Sigmoid colon (tissue), 7 donors: ENCODE data around the gene PTPN14. TPM values are rescaled to one million over a fixed set of nuclear protein-coding genes. Genes with fewer than 3 reads are reported as not detected.
"Not testable (repeated sequence)": the region's sequence is repeated elsewhere in the genome, so short reads cannot be mapped to it uniquely, and the experiment has no call there.

ENCODE experiments used
- DNase-seq: peaks from one replicate; pipeline ENCODE4 v3.0.0-alpha.2; 2019
- H3K27ac ChIP-seq, 4 donors: fragments of 200-600 bp; sonication (generic); one replicate each; pipeline ENCODE4 v1.5.1; 2016 to 2019; ENCODE audit warnings: mild to moderate bottlenecking in 1 of 4
- H3K27me3 ChIP-seq, 3 donors: fragments of 200-600 bp; sonication (generic); one replicate each; pipeline ENCODE4 v1.5.1; 2019; ENCODE audit warnings: mild to moderate bottlenecking in 1 of 3
- H3K36me3 ChIP-seq, 4 donors: fragments of 200-600 bp; sonication (generic); one replicate each; pipeline ENCODE4 v1.5.1; 2016 to 2019
- H3K4me1 ChIP-seq, 4 donors: fragments of 200-600 bp; sonication (generic); one replicate each; pipeline ENCODE4 v1.5.1; 2017 to 2019
- H3K4me3 ChIP-seq, 4 donors: fragments of 200-600 bp; sonication (generic); one replicate each; pipeline ENCODE4 v1.5.1; 2017 to 2019; ENCODE audit warnings: mild to moderate bottlenecking in 2 of 4, moderate library complexity in 1 of 4
- H3K9me3 ChIP-seq, 4 donors: fragments of 200-600 bp in 3 of 4; sonication (generic) in 3 of 4; one replicate each; pipeline versions ENCODE4 v1.5.1 to v1.6.1; 2013 to 2019
- EP300 ChIP-seq, 4 donors: sonication (generic); formaldehyde crosslinking; IDR thresholded peaks; one replicate each; pipeline ENCODE4 v1.6.1; 2017; ENCODE audit warnings: antibody characterized with exemption in 4 of 4
- POLR2A ChIP-seq, 2 donors: fragments of 450-650 bp; IDR thresholded peaks; one replicate each; pipeline ENCODE4 v1.6.1; 2016; ENCODE audit warnings: antibody characterized with exemption in 2 of 2, mild to moderate bottlenecking in 2 of 2, moderate library complexity in 2 of 2
- POLR2AphosphoS5 ChIP-seq, 4 donors: sonication (generic); formaldehyde crosslinking; IDR thresholded peaks; one replicate each; pipeline ENCODE4 v1.6.1; 2017; ENCODE audit warnings: antibody characterized with exemption in 4 of 4
- WGBS, 2 donors: extraction: QIAGEN DNeasy Blood & Tissue Kit; methylation state at CpG; one replicate each; pipeline ENCODE4 v1.1.7; 2013; 5-methylcytosine and 5-hydroxymethylcytosine counted together
- intact Hi-C: fragments of 100-400 bp; cut with DNase I; formaldehyde crosslinking; loops from one replicate; pipeline ENCODE4 v1.15.1; 2023
- polyA plus RNA-seq, 3 donors: library from polyadenylated mRNA; stranded (reverse); fragments of 200-250 nt; gene quantifications; one replicate each; pipeline ENCODE4 v1.2.3, GENCODE V29; 2013
- total RNA-seq, 4 donors: library from RNA; depleted of rRNA; stranded (reverse); fragments of >200 nt; gene quantifications; one replicate each; pipeline ENCODE4 v1.1.0, GENCODE V29; 2016
- TF ChIP-seq, protein P1 (sequence below), 4 experiments: fragments of 450-650 bp in 3 of 4; fragments of 200-600 bp in 1 of 4; IDR thresholded peaks; one replicate each; pipeline ENCODE4 v1.5.1; 2016 to 2019; ENCODE audit warnings: antibody characterized with exemption in 4 of 4, mild to moderate bottlenecking in 3 of 4, moderate library complexity in 2 of 4
- donor health status: healthy with polysubstance abuse.
- donor health status: Bipolar disorder and iron deficiency.
- donor health status: healthy.

PTPN14 gene
- total and polyA plus RNA-seq, 7 donors = 0.46 to 35.5 (median 20.1) TPM

DNA sequence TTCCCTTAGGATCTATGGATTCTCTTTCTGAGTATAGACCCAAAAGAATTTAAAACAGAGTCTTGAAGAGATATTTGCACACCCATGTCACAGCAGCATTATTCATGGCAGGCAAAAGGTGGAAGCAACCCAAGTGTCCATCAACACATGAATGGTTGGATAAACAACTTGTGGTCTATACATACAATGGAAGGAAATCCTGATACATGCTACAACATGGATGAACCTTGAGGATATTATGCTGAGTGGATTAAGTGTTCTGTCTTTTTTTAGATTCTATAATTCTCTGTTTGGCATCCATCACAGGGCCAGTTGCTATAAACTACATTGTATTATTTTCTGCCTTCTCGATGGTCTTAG is 39.8 kb downstream of the PTPN14 start:
- no peak overlapping the region for H3K4me3 ChIP-seq
- WGBS, 2 donors = 77 to 96% methylated on average over 1 of the region's 1 CpG
- DNase-seq = no peak
- peaks cover 0 to 38% (median 25%) of the 10 kb centered on the region in 4 donors for H3K4me1 ChIP-seq
- no peaks in the 10 kb centered on the region for H3K27me3 ChIP-seq
- H3K27ac ChIP-seq = no peak overlapping the region
- H3K9me3 ChIP-seq = no peaks in the 10 kb centered on the region
- no peaks in the 10 kb centered on the region for H3K36me3 ChIP-seq
- TF ChIP-seq EP300 (IDR thresholded peaks at IDR 0.05) (no peak), POLR2AphosphoS5 (IDR thresholded peaks at IDR 0.05) (no peak), POLR2A (IDR thresholded peaks at IDR 0.05) (no peak)
- TF ChIP-seq, protein P1, sequence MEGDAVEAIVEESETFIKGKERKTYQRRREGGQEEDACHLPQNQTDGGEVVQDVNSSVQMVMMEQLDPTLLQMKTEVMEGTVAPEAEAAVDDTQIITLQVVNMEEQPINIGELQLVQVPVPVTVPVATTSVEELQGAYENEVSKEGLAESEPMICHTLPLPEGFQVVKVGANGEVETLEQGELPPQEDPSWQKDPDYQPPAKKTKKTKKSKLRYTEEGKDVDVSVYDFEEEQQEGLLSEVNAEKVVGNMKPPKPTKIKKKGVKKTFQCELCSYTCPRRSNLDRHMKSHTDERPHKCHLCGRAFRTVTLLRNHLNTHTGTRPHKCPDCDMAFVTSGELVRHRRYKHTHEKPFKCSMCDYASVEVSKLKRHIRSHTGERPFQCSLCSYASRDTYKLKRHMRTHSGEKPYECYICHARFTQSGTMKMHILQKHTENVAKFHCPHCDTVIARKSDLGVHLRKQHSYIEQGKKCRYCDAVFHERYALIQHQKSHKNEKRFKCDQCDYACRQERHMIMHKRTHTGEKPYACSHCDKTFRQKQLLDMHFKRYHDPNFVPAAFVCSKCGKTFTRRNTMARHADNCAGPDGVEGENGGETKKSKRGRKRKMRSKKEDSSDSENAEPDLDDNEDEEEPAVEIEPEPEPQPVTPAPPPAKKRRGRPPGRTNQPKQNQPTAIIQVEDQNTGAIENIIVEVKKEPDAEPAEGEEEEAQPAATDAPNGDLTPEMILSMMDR (IDR thresholded peaks at IDR 0.05) = no peak
- intact Hi-C loops = no loop called here

DNA sequence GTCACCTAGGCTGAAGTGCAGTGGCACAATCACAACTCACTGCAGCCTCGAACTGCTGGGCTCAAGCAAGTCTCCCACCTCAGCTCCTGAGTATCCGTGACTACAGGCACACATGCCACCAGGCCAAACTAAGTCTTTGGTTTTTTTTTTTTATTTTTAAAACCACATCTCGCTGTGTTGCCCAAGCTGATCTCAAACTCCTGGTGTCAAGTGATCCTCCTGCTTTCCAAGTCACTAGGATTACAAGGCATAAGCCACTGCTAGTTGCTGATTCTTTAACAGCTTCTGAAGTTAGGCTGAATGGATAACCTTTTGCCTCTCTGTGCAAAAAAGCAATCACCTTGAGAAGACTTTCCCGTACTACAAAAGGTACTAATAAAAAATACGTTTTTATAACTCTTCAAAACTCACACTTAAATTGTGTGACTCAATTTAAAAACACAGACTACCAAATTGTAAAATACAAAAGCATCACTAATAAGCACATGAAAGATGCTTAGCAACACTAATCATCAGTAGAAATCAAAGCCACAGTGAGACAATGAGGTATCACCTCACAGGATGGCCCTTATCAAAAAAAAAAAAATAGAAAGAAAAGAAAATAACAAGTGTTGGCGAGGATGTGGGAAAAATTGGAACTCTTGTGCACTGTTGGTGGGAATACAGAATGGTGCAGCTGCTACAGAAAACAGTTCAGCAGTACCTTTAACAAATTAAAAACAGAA is 40.3 kb downstream of the PTPN14 start:
- no peaks in the 10 kb centered on the region for H3K36me3 ChIP-seq
- TF ChIP-seq, protein P1 (IDR thresholded peaks at IDR 0.05) = no peak
- TF ChIP-seq POLR2A (IDR thresholded peaks at IDR 0.05) (no peak), POLR2AphosphoS5 (IDR thresholded peaks at IDR 0.05) (no peak), EP300 (IDR thresholded peaks at IDR 0.05) (no peak)
- H3K27ac ChIP-seq = no peak overlapping the region
- WGBS, 2 donors = 75 to 84% methylated on average over 6 of the region's 6 CpGs
- intact Hi-C loops = no loop called here
- peaks cover 0 to 35% (median 23%) of the 10 kb centered on the region in 4 donors for H3K4me1 ChIP-seq
- no peak for DNase-seq
- H3K4me3 ChIP-seq = no peak overlapping the region
- H3K27me3 ChIP-seq = no peaks in the 10 kb centered on the region
- no peaks in the 10 kb centered on the region for H3K9me3 ChIP-seq

DNA sequence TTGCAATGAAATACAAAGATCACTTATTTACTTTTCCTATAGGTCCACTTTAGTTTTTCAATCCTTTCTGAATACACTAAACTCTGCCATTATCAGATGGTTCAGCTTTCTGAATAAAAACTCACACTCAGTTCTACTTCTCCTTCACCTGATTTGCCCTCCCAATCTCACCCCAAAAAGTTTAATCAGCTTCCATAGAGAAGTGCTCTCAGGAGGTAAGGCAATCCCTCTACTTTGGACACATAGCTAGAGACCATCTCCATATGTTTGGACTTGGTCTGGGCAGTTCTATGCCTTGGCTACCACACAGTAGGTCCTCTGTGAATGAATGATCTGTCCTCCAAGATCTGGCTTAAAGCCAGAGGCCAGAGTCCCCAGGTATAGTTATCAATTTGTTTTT is 40.9 kb downstream of the PTPN14 start:
- DNase-seq = no peak
- no peaks in the 10 kb centered on the region for H3K9me3 ChIP-seq

DNA sequence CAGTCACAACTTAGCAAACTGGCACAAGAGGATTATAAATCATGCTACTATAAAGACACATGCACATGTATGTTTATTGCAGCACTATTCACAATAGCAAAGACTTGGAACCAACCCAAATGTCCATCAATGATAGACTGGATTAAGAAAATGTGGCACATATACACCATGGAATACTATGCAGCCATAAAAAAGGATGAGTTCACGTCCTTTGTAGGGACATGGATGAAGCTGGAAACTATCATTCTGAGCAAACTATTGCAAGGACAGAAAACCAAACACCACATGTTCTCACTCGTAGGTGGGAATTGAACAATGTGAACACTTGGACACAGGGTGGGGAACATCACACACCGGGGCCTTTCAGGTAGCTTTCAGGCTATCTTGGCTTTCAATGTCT is 41.8 kb downstream of the PTPN14 start:
- WGBS, 2 donors = 95 to 96% methylated on average over 3 of the region's 3 CpGs
- H3K27ac ChIP-seq, H3K9me3 ChIP-seq, H3K27me3 ChIP-seq, intact Hi-C loops, DNase-seq, H3K36me3 ChIP-seq, H3K4me3 ChIP-seq: not testable (repeated sequence)
- H3K4me1 ChIP-seq = peaks cover 0 to 34% (median 20%) of the 10 kb centered on the region in 4 donors

More for the DNA sequence above, 40.9 kb downstream of the PTPN14 start:
- no peak for TF ChIP-seq POLR2A (IDR thresholded peaks at IDR 0.05)
- TF ChIP-seq POLR2AphosphoS5 (IDR thresholded peaks at IDR 0.05) = no peak
- TF ChIP-seq, protein P1 (IDR thresholded peaks at IDR 0.05) = no peak
- TF ChIP-seq EP300 (IDR thresholded peaks at IDR 0.05) = no peak
- H3K36me3 ChIP-seq = no peaks in the 10 kb centered on the region
- H3K4me1 ChIP-seq = peaks cover 0 to 34% (median 21%) of the 10 kb centered on the region in 4 donors
- no peaks in the 10 kb centered on the region for H3K27me3 ChIP-seq
- H3K4me3 ChIP-seq = no peak overlapping the region
- intact Hi-C loops = no loop called here
- no peak overlapping the region for H3K27ac ChIP-seq

GRCh38 chr1:214506972-214507431 is 44.4 kb downstream of the PTPN14 start:
- TF ChIP-seq POLR2AphosphoS5 (IDR thresholded peaks at IDR 0.05) (no peak), POLR2A (IDR thresholded peaks at IDR 0.05) (no peak), EP300 (IDR thresholded peaks at IDR 0.05) (no peak)
- TF ChIP-seq, protein P1 (IDR thresholded peaks at IDR 0.05) = no peak
- no peaks in the 10 kb centered on the region for H3K9me3 ChIP-seq
- no peak overlapping the region for H3K27ac ChIP-seq
- WGBS, 2 donors = 1 to 33% methylated on average over 2 of the region's 2 CpGs
- no peaks in the 10 kb centered on the region for H3K27me3 ChIP-seq
- H3K4me1 ChIP-seq = peaks cover 0 to 25% (median 14%) of the 10 kb centered on the region in 4 donors
- no peak overlapping the region for H3K4me3 ChIP-seq
- DNase-seq = no peak
- intact Hi-C loops = no loop called here
- H3K36me3 ChIP-seq = no peaks in the 10 kb centered on the region
